ENCODE measurements around the gene UBQLN4.

Gene UBQLN4

GRCh38 chr1:156053768-156054499 is at the start of gene UBQLN4:
Gene UBQLN4, minus strand, starts transcription at chr1:156053798. Its CDS starts 97 bp downstream, at chr1:156053701.
- peak; percentile 96 for DNase-seq (ENCODE audit: low spot score)

- DNase-seq (ENCODE audit: low spot score), result peak; percentile 52
Measured at GRCh38 chr1:156102633-156103511, 49.3 kb upstream of the UBQLN4 start.

- DNase-seq (ENCODE audit: low spot score), result no peak
Measured at GRCh38 chr1:156101880-156102279, 48.3 kb upstream of the UBQLN4 start.

GRCh38 chr1:156100205-156100995 is 46.8 kb upstream of the UBQLN4 start:
- no peak for DNase-seq (ENCODE audit: low spot score)

GRCh38 chr1:156099282-156099681 is 45.7 kb upstream of the UBQLN4 start:
- DNase-seq (ENCODE audit: low spot score), result no peak

GRCh38 chr1:156098784-156099183 is 45.2 kb upstream of the UBQLN4 start:
- DNase-seq (ENCODE audit: low spot score), result no peak

GRCh38 chr1:156097499-156098178 is 44.0 kb upstream of the UBQLN4 start:
- no peak for DNase-seq (ENCODE audit: low spot score)

- DNase-seq (ENCODE audit: low spot score), result peak; percentile 91
Measured at GRCh38 chr1:156096640-156097391, 43.2 kb upstream of the UBQLN4 start.

GRCh38 chr1:156095906-156096508 is 42.4 kb upstream of the UBQLN4 start:
- no peak for DNase-seq (ENCODE audit: low spot score)

GRCh38 chr1:156091610-156092009 is 38.0 kb upstream of the UBQLN4 start:
- DNase-seq (ENCODE audit: low spot score), result no peak

GRCh38 chr1:156090840-156091188 is 37.2 kb upstream of the UBQLN4 start:
- peak; percentile 78 for DNase-seq (ENCODE audit: low spot score)

GRCh38 chr1:156090138-156090839 is 36.7 kb upstream of the UBQLN4 start:
- no peak for DNase-seq (ENCODE audit: low spot score)

GRCh38 chr1:156089704-156090103 is 36.1 kb upstream of the UBQLN4 start:
- no peak for DNase-seq (ENCODE audit: low spot score)

- DNase-seq (ENCODE audit: low spot score), result no peak
Measured at GRCh38 chr1:156086256-156086662, 32.7 kb upstream of the UBQLN4 start.

- no peak for DNase-seq (ENCODE audit: low spot score)
Measured at GRCh38 chr1:156083800-156084790, 30.5 kb upstream of the UBQLN4 start.

GRCh38 chr1:156082309-156083091 is 28.9 kb upstream of the UBQLN4 start, which contains the start of gene MEX3A:
Gene MEX3A, minus strand, starts transcription at chr1:156082465. Its CDS starts 467 bp downstream, at chr1:156081998.
- peak; percentile 93 for DNase-seq (ENCODE audit: low spot score)

- no peak for DNase-seq (ENCODE audit: low spot score)
Measured at GRCh38 chr1:156081917-156082308, 28.3 kb upstream of the UBQLN4 start.

Data from AG20443 (cell line).